CD8-positive, alpha-beta memory T cell (primary cell): ENCODE data around the gene ARFRP1. TPM values are rescaled to one million over a fixed set of nuclear protein-coding genes. Genes with fewer than 3 reads are reported as not detected.

Experiments used
- CTCF ChIA-PET: fragments of 350-600 bp; sonication (Branson Sonifier 250); formaldehyde crosslinking; loops from one replicate; lab custom pipeline; 2021; ENCODE audit warnings: antibody characterized with exemption; lab: Charles Lee
- POLR2A ChIA-PET: fragments of 350-600 bp; sonication (Branson Sonifier 250); formaldehyde crosslinking; loops from one replicate; lab custom pipeline; 2021; ENCODE audit warnings: antibody characterized with exemption; lab: Charles Lee
- DNase-seq, 5 donors: peaks; one replicate each; pipeline versions ENCODE4 v3.0.0 to v3.0.0-alpha.2; 2020 to 2022; ENCODE audit warnings: mixed read lengths in 1 of 5
- H3K27ac ChIP-seq: one replicate; pipeline ENCODE4 v1.7.0; 2013; ENCODE audit warnings: low read depth, mild to moderate bottlenecking, low read length, moderate library complexity
- H3K27me3 ChIP-seq: 2 replicates; pipeline ENCODE4 v1.7.0; 2013; ENCODE audit warnings: low read length, mild to moderate bottlenecking; ENCODE audit not compliant: insufficient read depth, poor library complexity, severe bottlenecking
- H3K36me3 ChIP-seq: 2 replicates; pipeline ENCODE4 v1.7.0; 2013; ENCODE audit warnings: mild to moderate bottlenecking, low read length, moderate library complexity; ENCODE audit not compliant: insufficient read depth
- H3K4me1 ChIP-seq: 2 replicates; pipeline ENCODE4 v1.7.0; 2013; ENCODE audit warnings: mild to moderate bottlenecking, low read length, moderate library complexity; ENCODE audit not compliant: insufficient read depth
- H3K4me3 ChIP-seq: 2 replicates; pipeline ENCODE4 v1.7.0; 2013; ENCODE audit warnings: mild to moderate bottlenecking, low read length
- H3K9me3 ChIP-seq: 2 replicates; pipeline ENCODE4 v1.7.0; 2013; ENCODE audit warnings: mild to moderate bottlenecking, low read length
- H3K27ac Mint-ChIP-seq, 8 donors: one replicate each; pipeline ENCODE4 v1.8.0; 2020 to 2021; ENCODE audit warnings: mixed read lengths in 8 of 8, mild to moderate bottlenecking in 6 of 8, inconsistent platforms in 3 of 8, moderate library complexity in 3 of 8
- H3K27me3 Mint-ChIP-seq, 2 donors: one replicate each; pipeline ENCODE4 v1.8.0; 2020 to 2021; ENCODE audit warnings: mixed read lengths in 2 of 2, mild to moderate bottlenecking in 1 of 2, moderate library complexity in 1 of 2
- H3K36me3 Mint-ChIP-seq, 3 donors: one replicate each; pipeline ENCODE4 v1.8.0; 2020 to 2021; ENCODE audit warnings: mixed read lengths in 3 of 3, inconsistent platforms in 1 of 3, mild to moderate bottlenecking in 1 of 3
- H3K4me1 Mint-ChIP-seq, 3 donors: one replicate each; pipeline ENCODE4 v1.8.0; 2020 to 2021; ENCODE audit warnings: mixed read lengths in 3 of 3, inconsistent platforms in 1 of 3, mild to moderate bottlenecking in 1 of 3
- H3K4me3 Mint-ChIP-seq, 7 donors: one replicate each; pipeline ENCODE4 v1.8.0; 2020 to 2021; ENCODE audit warnings: mixed read lengths in 7 of 7, mild to moderate bottlenecking in 6 of 7, moderate library complexity in 4 of 7, inconsistent platforms in 2 of 7
- H3K9me3 Mint-ChIP-seq, 5 donors: one replicate each; pipeline ENCODE4 v1.8.0; 2020 to 2022; ENCODE audit warnings: mixed read lengths in 5 of 5, mild to moderate bottlenecking in 3 of 5, moderate library complexity in 2 of 5, inconsistent platforms in 1 of 5
- polyA plus RNA-seq: library from polyadenylated mRNA; unstranded; fragments of 300-500 nt; fragmentation: Illumina TruSeq; gene quantifications from one replicate; pipeline ENCODE4 v1.2.3, GENCODE V29; 2021
- total RNA-seq, 2 experiments: library from RNA; stranded (reverse); gene quantifications; one replicate each; pipeline ENCODE4 v1.2.3, GENCODE V29; 2021

The ARFRP1 gene
- total and polyA plus RNA-seq, 3 experiments from 2014 or later = 63.7 to 73.9 (median 72.8) TPM

- Mint-ChIP-seq H3K27me3 (no peaks in the 10 kb centered on the region), H3K27ac (peak overlapping the region in 1 of 8 donors; percentile 41), H3K9me3 (no peaks in the 10 kb centered on the region), H3K4me1 (peaks cover 2 to 5% (median 4%) of the 10 kb centered on the region in 3 donors), H3K4me3 (no peak overlapping the region), H3K36me3 (peaks cover 0 to 3% (median 0%) of the 10 kb centered on the region in 3 donors)
- CTCF ChIA-PET = no interaction called here
- DNase-seq = no peak
- Histone ChIP-seq H3K9me3 (no peaks in the 10 kb centered on the region), H3K4me3 (no peak overlapping the region), H3K36me3 (no peaks in the 10 kb centered on the region), H3K27me3 (no peaks in the 10 kb centered on the region), H3K27ac (no peak overlapping the region), H3K4me1 (peaks cover 16% of the 10 kb centered on the region)
- POLR2A ChIA-PET = no interaction called here
Observed at GRCh38 chr20:63685269-63686026, 22.3 kb downstream of the ARFRP1 start.

GRCh38 chr20:63682384-63683139, 25.2 kb downstream of the ARFRP1 start:
- Histone ChIP-seq H3K27ac (no peak overlapping the region), H3K9me3 (no peaks in the 10 kb centered on the region), H3K36me3 (no peaks in the 10 kb centered on the region), H3K4me1 (peaks cover 15% of the 10 kb centered on the region), H3K27me3 (no peaks in the 10 kb centered on the region), H3K4me3 (no peak overlapping the region)
- H3K4me3 Mint-ChIP-seq = no peak overlapping the region
- no peaks in the 10 kb centered on the region for H3K9me3 Mint-ChIP-seq
- no peak for DNase-seq
- H3K27ac Mint-ChIP-seq = no peak overlapping the region
- POLR2A ChIA-PET = interaction anchor here (0.7 to 1.0 kb wide), 2 partner anchors 17 to 186 kb away, joined by 3 read pairs; no protein-coding TSS in a partner anchor
- CTCF ChIA-PET = interaction anchor here (1.3 kb wide), 1 partner anchor 25 kb away, joined by 3 read pairs; the partner anchor contains the start of genes ARFRP1 and ZGPAT
- H3K4me1 Mint-ChIP-seq = peaks cover 2 to 5% (median 4%) of the 10 kb centered on the region in 3 donors
- peaks cover 0 to 3% (median 3%) of the 10 kb centered on the region in 3 donors for H3K36me3 Mint-ChIP-seq
- no peaks in the 10 kb centered on the region for H3K27me3 Mint-ChIP-seq

- peak overlapping the region in 1 of 8 donors; percentile 38 for H3K27ac Mint-ChIP-seq
- Histone ChIP-seq H3K27ac (no peak overlapping the region), H3K27me3 (no peaks in the 10 kb centered on the region), H3K4me1 (peaks cover 7% of the 10 kb centered on the region), H3K9me3 (no peaks in the 10 kb centered on the region), H3K4me3 (no peak overlapping the region), H3K36me3 (no peaks in the 10 kb centered on the region)
- H3K27me3 Mint-ChIP-seq = no peaks in the 10 kb centered on the region
- DNase-seq = no peak
- H3K9me3 Mint-ChIP-seq = no peaks in the 10 kb centered on the region
- H3K4me1 Mint-ChIP-seq = peaks cover 0 to 5% (median 4%) of the 10 kb centered on the region in 3 donors
- no peak overlapping the region for H3K4me3 Mint-ChIP-seq
- H3K36me3 Mint-ChIP-seq = peaks cover 0 to 7% (median 3%) of the 10 kb centered on the region in 3 donors
- CTCF ChIA-PET = no interaction called here
- POLR2A ChIA-PET = interaction anchor here (1.0 kb wide), 1 partner anchor 18 kb away, joined by 3 read pairs; no protein-coding TSS in a partner anchor
Observed at GRCh38 chr20:63681609-63682142, 26.1 kb downstream of the ARFRP1 start.

- no peak overlapping the region for H3K27ac ChIP-seq
- no peak for DNase-seq
- ChIA-PET CTCF (no interaction called here), POLR2A (interaction anchor here (1.0 kb wide), 1 partner anchor 18 kb away, joined by 3 read pairs; no protein-coding TSS in a partner anchor)
- no peaks in the 10 kb centered on the region for H3K27me3 Mint-ChIP-seq
- H3K36me3 ChIP-seq = no peaks in the 10 kb centered on the region
- H3K4me3 ChIP-seq = no peak overlapping the region
- no peaks in the 10 kb centered on the region for H3K27me3 ChIP-seq
- H3K36me3 Mint-ChIP-seq = peaks cover 0 to 12% (median 3%) of the 10 kb centered on the region in 3 donors
- peak overlapping the region in 1 of 8 donors; percentile 38 for H3K27ac Mint-ChIP-seq
- no peaks in the 10 kb centered on the region for H3K9me3 ChIP-seq
- no peak overlapping the region for H3K4me3 Mint-ChIP-seq
- H3K9me3 Mint-ChIP-seq = no peaks in the 10 kb centered on the region
- H3K4me1 ChIP-seq = peaks cover under 1% of the 10 kb centered on the region
- peaks cover 0 to 5% (median 4%) of the 10 kb centered on the region in 3 donors for H3K4me1 Mint-ChIP-seq
Observed at GRCh38 chr20:63680857-63681608, 26.7 kb downstream of the ARFRP1 start.

- CTCF ChIA-PET = no interaction called here
- H3K4me3 Mint-ChIP-seq = no peak overlapping the region
- H3K36me3 Mint-ChIP-seq = peaks cover 0 to 17% (median 3%) of the 10 kb centered on the region in 3 donors
- no peaks in the 10 kb centered on the region for H3K27me3 Mint-ChIP-seq
- Histone ChIP-seq H3K4me1 (no peaks in the 10 kb centered on the region), H3K27me3 (no peaks in the 10 kb centered on the region), H3K27ac (no peak overlapping the region), H3K36me3 (no peaks in the 10 kb centered on the region), H3K9me3 (no peaks in the 10 kb centered on the region), H3K4me3 (no peak overlapping the region)
- H3K9me3 Mint-ChIP-seq = no peaks in the 10 kb centered on the region
- no peak overlapping the region for H3K27ac Mint-ChIP-seq
- POLR2A ChIA-PET = no interaction called here
- no peak for DNase-seq
- H3K4me1 Mint-ChIP-seq = peaks cover 0 to 5% (median 4%) of the 10 kb centered on the region in 3 donors
Observed at GRCh38 chr20:63680427-63680826, 27.3 kb downstream of the ARFRP1 start.

- no peak overlapping the region for H3K4me3 ChIP-seq
- ChIA-PET POLR2A (no interaction called here), CTCF (no interaction called here)
- H3K4me1 ChIP-seq = no peaks in the 10 kb centered on the region
- Mint-ChIP-seq H3K4me3 (no peak overlapping the region), H3K27ac (peak overlapping the region in 1 of 8 donors; percentile 41), H3K36me3 (peaks cover 0 to 20% (median 3%) of the 10 kb centered on the region in 3 donors), H3K27me3 (no peaks in the 10 kb centered on the region), H3K4me1 (peaks cover 0 to 5% (median 4%) of the 10 kb centered on the region in 3 donors), H3K9me3 (no peaks in the 10 kb centered on the region)
- no peaks in the 10 kb centered on the region for H3K9me3 ChIP-seq
- H3K27me3 ChIP-seq = no peaks in the 10 kb centered on the region
- no peaks in the 10 kb centered on the region for H3K36me3 ChIP-seq
- no peak for DNase-seq
- H3K27ac ChIP-seq = no peak overlapping the region
Observed at GRCh38 chr20:63679799-63680305, 27.9 kb downstream of the ARFRP1 start.

GRCh38 chr20:63678667-63679465, 28.9 kb downstream of the ARFRP1 start:
- Histone ChIP-seq H3K4me1 (no peaks in the 10 kb centered on the region), H3K27ac (no peak overlapping the region), H3K9me3 (no peaks in the 10 kb centered on the region), H3K4me3 (no peak overlapping the region), H3K27me3 (no peaks in the 10 kb centered on the region), H3K36me3 (no peaks in the 10 kb centered on the region)
- Mint-ChIP-seq H3K36me3 (peaks cover 0 to 20% (median 2%) of the 10 kb centered on the region in 3 donors), H3K4me3 (no peak overlapping the region), H3K4me1 (peaks cover 0 to 4% (median 2%) of the 10 kb centered on the region in 3 donors), H3K9me3 (no peaks in the 10 kb centered on the region), H3K27ac (no peak overlapping the region), H3K27me3 (no peaks in the 10 kb centered on the region)
- CTCF ChIA-PET = no interaction called here
- DNase-seq = no peak
- POLR2A ChIA-PET = no interaction called here
